Measurements from ENCODE around the gene PLEKHG1.

GRCh38 chr6:150579611-150580010 is 20.1 kb upstream of the PLEKHG1 start:
- no peak for TF ChIP-seq CTCF (IDR thresholded peaks at IDR 0.05; ENCODE audit: low read length)
- TF ChIP-seq EZH2 (IDR thresholded peaks at IDR 0.05; ENCODE audit: borderline replicate concordance, low read length), result no peak
